ENCODE measurements around the gene SCFD2.

SCFD2 gene

GRCh38 chr4:52911684-52912294 is 454.1 kb downstream of the SCFD2 start:
- FAIRE-seq, result no peak

- FAIRE-seq, result no peak
These were observed 455.7 kb downstream of the SCFD2 start for GRCh38 chr4:52910115-52910514.

GRCh38 chr4:52907510-52907909 is 458.4 kb downstream of the SCFD2 start:
- FAIRE-seq, result no peak

GRCh38 chr4:52904421-52904820 is 461.4 kb downstream of the SCFD2 start:
- FAIRE-seq, result no peak

GRCh38 chr4:52903273-52903672 is 462.6 kb downstream of the SCFD2 start:
- no peak for FAIRE-seq

GRCh38 chr4:52894443-52894842 is 471.4 kb downstream of the SCFD2 start:
- FAIRE-seq, result no peak

GRCh38 chr4:52892880-52893279 is 473.0 kb downstream of the SCFD2 start:
- no peak for FAIRE-seq

- no peak for FAIRE-seq
These were observed 474.1 kb downstream of the SCFD2 start for GRCh38 chr4:52891743-52892142.

- FAIRE-seq, result no peak
These were observed 475.4 kb downstream of the SCFD2 start for GRCh38 chr4:52890521-52890791.

- no peak for FAIRE-seq
These were observed 475.9 kb downstream of the SCFD2 start for GRCh38 chr4:52889778-52890520.

GRCh38 chr4:52889354-52889753 is 476.5 kb downstream of the SCFD2 start:
- no peak for FAIRE-seq

GRCh38 chr4:52884994-52885393 is 480.9 kb downstream of the SCFD2 start:
- no peak for FAIRE-seq

GRCh38 chr4:52883707-52884669 is 481.9 kb downstream of the SCFD2 start:
- no peak for FAIRE-seq

- FAIRE-seq, result no peak
These were observed 482.7 kb downstream of the SCFD2 start for GRCh38 chr4:52883183-52883621.

- no peak for FAIRE-seq
These were observed 484.9 kb downstream of the SCFD2 start for GRCh38 chr4:52880994-52881393.

GRCh38 chr4:52879471-52879870 is 486.4 kb downstream of the SCFD2 start:
- FAIRE-seq, result no peak

- no peak for FAIRE-seq
These were observed 488.2 kb downstream of the SCFD2 start for GRCh38 chr4:52877694-52878093.

GRCh38 chr4:52877036-52877435 is 488.8 kb downstream of the SCFD2 start:
- FAIRE-seq, result no peak

GRCh38 chr4:52876069-52876468 is 489.8 kb downstream of the SCFD2 start:
- no peak for FAIRE-seq

GRCh38 chr4:52874948-52875347 is 490.9 kb downstream of the SCFD2 start:
- FAIRE-seq, result no peak

- FAIRE-seq, result no peak
These were observed 492.0 kb downstream of the SCFD2 start for GRCh38 chr4:52873861-52874343.

- no peak for FAIRE-seq
These were observed 492.7 kb downstream of the SCFD2 start for GRCh38 chr4:52873191-52873590.

- no peak for FAIRE-seq
These were observed 495.6 kb downstream of the SCFD2 start for GRCh38 chr4:52870225-52870624.

- FAIRE-seq, result no peak
These were observed 496.2 kb downstream of the SCFD2 start for GRCh38 chr4:52869656-52870055.

All from islet of Langerhans (tissue), 1 donor.